ENCODE results near the gene GRIK1.

The GRIK1 gene

DNA sequence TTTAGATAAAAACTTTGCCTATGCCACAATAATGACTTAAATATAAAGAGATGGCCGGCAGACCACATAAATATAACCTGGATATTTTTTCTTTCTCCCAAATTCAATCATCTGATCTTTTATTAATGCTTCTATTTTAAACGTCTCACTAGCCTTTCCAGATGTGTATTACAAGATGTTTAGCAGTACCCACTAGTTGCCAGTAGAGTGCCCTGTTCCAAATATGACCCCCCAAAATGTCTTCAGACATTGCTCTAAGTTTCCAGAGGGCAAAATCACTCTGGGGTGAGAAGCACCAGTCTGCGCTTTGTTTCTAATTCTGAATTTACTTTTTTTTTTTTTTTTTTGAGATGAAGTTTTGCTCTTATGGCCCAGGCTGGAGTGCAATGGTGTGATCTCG lies 268.1 kb downstream of the GRIK1 start:
- no peak for DNase-seq (ENCODE audit: low read depth)

DNA sequence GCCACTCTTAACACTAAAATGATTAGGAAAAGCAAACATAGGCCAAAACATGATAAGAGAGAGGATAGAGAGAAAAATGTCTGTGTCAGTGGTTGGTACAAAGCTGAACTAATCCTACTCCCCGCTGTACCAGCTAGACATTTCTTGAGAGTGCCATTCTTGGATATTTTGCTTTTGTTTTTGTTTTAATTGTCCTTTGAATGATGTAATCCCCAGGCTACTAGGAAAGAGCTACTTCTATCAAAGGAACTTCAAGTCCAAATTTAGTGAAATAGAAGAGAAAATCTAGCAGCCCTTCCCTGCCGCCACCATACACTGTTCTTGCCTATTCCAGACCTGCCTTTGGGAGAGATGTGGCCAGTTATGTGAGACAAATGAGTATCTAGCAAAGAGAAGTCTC lies 269.6 kb downstream of the GRIK1 start:
- no peak for DNase-seq (ENCODE audit: low read depth)

DNA sequence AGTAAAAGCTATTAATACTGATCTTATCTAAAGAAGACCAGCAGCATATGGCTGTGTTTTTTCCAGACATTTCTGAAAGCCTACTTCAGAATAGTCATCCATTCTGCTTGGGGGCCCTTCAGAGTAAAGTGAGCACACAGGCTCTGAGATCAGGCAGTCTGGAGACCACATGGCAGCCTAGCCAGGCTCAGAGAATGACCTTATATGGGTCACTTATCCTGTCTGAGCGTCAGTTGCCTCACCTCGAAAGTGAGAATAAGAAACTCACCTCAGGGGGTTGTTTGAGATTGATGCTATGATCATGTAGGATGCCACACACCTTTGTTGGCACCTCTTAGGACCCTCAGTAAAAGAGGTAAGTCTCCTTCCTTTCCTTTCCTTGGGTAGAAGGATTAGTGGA lies 270.4 kb downstream of the GRIK1 start:
- no peak for DNase-seq (ENCODE audit: low read depth)

DNA sequence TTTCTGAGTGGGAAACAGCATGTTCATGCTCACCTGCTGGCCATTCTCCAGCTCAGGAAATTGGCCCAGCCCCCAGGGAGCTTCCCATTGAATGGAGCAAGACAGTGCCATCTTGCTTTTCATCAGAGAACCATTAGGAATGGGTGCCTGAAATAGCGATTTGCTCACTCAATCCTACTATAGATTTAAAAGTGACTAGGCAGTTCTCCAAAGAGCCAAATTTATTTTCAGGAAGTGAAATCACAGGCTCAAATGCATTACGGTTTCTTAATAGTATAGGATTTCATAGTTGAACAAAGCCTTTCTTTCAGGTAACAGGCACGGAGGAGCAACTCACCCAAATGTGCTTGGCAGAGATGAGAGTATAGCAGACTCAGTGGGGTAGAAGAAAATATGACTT lies 272.1 kb downstream of the GRIK1 start:
- no peak for DNase-seq (ENCODE audit: low read depth)

DNA sequence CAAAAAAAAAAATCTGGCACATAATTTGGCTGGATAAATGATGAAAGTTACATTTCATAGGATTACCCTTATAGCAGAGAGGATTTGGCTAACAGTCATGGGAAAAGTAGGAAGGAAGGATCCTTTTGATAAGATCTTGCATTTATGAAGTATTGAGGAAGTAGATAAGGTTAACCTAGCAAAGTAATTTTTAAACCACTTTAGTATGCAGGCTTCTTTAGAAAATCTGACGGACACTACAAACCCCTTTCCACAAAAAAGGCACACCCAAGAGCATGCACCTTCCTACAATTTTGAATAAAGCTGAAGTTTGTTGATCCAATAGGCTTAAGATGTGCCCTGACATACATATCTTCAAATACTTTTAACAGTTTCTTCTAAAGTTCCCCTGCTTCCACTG lies 275.2 kb downstream of the GRIK1 start:
- no peak for DNase-seq (ENCODE audit: low read depth)

DNA sequence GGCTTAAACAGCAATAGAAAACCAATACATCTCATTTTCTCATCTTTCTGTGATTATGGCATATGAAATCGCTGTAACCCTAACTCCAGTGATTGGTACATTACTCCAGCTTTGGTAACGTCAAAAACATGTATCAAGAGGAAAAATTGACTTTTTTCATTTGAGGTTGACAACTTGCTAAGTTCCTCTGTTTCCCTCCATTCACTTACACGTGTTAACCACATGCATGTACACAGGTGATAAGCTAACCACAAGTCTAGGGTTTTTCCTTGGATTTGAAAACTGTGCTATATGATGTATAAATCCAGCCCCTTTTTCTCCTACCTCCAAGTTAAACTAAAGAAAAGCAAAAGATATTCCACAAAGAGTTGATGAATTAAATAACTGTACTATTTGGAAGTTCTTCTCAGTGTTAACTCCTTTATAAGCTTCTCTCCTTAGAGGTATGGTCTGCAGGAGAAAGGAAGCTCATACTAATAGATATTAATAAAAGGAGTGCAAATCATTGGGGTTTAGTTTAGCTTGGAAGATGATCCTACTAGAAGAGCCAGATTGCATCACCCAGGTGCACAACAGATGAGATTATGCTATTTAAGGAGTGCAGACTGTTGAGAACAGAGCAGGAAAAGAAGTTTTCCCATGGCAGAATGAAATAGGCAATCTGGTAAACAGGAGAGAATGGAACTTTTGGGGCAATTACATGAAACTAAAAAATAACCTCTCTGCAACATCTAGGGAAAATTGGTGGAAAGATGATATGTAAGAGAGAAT lies 277.9 kb downstream of the GRIK1 start:
- DNase-seq (ENCODE audit: low read depth), result no peak

DNA sequence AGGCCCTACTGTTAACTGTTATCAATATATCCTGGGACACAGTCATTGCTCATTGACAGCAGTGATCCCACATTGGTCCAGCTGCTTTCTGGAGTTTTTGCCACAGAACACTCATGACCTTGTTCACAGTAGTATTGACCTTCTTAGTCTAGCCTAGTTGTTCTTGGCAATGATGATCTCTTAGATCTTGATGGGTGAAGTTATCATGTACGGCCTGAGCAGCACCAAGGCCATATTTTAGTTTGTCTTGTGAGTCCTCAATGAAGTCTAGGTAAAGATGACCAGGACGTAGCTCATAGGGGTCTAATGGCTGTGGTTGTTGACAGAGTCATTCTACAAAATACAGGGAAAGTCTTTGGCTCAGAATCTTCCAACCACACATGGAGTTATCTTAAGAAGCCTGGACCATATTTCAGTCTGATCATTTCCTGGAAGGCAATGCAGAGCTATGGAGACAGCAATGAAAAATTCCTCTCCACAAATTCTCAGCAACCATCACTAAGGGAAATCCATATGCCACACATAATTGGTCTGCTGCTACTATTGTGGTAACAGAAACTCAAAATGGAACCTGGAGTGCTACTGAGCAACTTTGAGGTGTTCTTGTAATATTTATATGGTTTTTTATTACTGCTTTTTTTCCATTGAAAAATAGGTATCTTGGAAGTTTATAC lies 279.6 kb downstream of the GRIK1 start:
- no peak for DNase-seq (ENCODE audit: low read depth)

DNA sequence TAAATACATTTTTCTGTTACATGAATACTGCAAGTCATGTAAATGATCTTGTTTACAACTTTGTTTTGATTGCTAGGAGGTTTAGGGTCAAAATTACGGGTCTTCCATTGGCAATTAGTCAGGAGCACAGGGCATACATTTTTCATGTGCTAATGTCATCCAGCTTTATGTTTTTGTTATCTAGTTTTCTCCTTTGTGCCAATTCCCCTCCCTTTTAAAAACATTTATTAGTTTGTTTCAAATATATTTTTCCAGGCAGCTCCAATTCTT lies 280.9 kb downstream of the GRIK1 start:
- DNase-seq (ENCODE audit: low read depth), result no peak

DNA sequence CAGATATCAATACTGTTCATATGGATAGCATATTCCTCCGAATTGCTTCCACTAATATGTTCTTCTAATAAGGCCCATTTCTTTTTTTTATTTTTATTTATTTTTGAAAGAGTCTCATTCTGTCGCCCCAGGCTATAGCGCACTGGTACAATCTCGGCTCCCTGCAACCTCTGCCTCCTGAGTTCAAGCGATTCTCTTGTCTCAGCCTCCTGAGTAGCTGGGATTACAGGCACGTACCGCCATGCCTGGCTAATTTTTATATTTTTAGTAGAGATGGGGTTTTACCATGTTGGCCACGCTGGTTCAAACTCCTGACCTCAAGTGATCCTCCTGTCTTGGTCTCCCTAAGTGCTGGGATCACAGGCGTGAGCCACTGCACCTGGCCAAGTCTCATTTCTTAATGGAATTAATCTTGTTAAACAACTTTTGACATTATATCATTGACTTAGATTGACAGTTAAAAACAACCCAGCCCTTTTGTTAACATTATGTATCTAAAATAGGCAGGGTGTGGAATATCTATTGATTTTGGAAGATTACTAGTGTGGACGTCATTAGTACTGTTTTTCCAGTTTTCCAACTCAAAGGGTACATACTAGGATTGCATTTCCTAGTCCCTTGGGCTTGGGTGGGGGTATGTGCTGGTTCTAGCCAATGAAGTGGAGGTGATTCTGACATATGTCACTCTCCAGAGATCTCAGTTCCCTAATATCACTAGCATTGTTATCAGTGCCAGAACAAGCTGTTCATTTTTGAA lies 281.4 kb downstream of the GRIK1 start:
- no peak for DNase-seq (ENCODE audit: low read depth)

DNA sequence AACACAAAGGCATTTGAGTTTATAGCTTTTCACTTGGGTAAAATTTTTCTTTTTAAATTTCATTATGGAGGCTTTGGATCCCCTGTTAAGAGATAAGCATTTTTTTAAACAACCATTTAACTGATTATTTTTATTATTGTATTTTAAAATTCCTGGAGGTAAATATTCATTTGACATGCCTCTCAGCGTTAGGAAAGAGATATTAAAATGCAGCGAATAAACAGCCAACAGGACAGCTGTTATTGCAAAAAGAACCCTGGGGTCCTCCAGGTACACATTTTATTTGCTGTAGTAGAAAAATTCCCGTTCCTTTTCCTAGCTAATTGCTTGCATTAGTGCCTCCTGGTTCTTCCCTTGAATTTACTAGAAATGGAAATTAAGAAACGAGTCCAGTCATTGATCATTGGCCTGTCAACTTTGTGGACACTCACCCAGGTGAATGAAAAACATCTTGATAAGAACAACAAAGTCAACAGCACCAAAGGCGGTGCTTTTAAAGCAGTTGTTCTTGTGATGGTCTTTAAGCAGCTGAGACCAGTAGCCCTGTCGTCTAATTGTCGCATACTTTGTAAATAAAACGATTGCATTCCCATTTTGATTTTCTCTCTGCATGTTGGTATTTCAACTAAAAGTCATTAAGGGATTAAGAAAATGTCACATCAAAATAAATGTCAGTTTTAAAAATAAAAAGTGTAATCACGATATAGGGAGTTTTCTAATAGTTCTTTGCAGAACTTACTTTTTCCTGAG lies 282.4 kb downstream of the GRIK1 start:
- DNase-seq (ENCODE audit: low read depth), result no peak

DNA sequence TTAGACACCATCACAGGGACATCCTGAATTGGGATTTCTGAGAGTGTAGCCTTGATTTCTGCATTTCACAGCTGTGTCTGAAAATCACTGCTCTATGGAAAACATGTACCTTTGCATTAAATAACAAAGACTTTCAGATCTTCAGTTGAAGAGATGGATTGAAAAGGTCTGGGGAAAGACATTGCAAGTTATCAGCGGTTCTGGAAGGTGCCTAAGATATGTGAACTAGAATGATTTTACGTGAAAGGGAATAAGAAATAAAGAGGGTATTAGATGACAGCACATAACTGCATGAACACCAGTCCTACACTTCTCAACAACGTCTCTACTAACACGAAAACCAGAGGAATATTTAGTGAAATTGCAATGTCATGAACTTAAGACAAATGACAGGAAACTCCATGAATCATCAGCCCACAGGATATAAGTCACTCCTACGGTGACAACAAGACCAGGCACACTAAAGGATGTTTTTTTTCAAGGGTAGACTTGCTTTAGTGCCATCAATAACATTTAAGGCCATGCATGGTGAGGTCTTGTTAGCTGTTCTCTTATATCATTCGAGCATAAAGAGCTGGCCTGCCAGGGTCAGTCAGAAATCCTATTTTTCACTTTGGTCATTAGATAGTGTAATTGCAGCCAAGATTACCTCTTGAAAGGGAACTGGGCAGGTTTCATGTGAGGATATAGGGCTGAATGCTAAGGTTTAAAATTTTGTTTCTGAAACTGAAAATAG lies 283.1 kb downstream of the GRIK1 start:
- DNase-seq (ENCODE audit: low read depth), result peak; percentile 81

DNA sequence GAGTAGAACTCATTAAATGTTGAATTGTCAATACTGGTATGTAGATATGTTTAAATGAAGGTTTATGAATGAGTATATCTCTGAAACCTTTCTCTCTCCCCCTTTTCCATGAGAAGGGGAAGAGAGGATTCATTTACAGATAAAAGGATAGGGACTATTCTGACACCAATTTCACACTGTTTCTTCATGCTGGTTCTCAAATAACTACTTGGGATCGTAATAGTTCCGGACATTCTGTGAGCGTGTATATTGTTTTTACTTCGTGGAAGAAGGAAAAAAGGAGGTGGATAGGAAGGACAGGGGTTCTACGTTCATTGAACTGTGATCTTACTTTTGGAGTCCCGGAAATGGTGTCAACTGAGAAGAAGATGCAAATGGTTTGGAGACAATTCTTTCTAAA lies 284.2 kb downstream of the GRIK1 start:
- DNase-seq (ENCODE audit: low read depth), result no peak

DNA sequence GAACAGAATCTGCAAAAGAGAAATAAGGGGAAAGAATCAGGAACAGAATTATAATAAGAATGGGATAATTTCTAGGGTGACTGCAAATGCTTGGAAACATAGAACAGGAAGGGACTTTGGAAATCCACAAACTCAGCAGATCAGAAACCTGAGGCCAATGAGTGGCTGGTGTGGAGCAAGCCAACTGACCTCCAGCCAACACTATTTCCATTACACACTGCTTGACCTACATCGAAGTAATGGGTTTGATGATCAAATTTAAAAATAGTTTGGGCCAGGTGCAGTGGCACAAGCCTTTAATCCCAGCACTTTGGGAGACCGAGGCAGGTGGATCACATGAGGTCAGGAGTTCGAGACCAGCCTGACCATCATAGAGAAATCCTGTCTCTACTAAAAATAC lies 284.9 kb downstream of the GRIK1 start:
- DNase-seq (ENCODE audit: low read depth), result no peak

DNA sequence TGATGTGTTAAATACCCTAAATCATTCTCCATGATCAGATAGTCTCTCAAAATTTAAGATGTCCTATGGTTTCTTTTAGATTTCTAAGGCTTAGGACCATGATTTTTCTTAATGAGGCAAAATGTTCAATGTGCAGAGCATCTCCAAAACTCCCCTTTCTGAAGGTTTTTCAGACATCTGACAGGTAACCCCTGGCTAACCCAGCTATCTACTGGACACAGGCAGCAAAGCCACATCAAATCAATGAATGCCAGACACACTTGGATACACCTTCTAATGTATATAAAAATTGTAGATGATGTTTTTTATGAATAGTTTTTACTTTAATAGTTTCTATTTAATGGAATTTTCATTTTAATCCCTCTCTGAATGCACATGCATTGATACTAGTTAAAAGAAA lies 285.6 kb downstream of the GRIK1 start:
- DNase-seq (ENCODE audit: low read depth), result no peak

DNA sequence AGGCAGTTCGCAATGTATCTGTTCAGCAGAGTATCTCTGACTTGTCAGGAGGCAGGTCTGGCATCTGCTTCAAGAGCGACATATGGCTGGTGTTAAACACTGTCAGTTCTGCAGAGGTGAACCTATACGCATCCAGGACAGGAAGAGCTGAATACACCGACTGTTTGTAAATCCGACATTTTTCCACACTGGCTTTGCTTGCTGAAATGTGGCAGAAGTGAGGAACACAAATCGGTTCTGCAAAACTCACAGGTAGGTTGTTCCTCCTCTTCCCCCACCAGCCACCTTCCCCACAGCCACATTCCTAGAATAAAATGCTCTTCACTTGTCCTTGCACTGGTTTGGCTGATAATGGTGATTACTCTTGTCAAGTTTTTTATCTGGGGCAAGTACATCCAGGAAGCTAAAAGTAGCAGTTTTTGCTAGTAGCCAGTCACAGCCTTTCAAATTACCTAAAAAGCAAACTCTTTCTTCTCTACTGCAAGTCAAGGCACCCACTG lies 289.2 kb downstream of the GRIK1 start:
- no peak for DNase-seq (ENCODE audit: low read depth)

DNA sequence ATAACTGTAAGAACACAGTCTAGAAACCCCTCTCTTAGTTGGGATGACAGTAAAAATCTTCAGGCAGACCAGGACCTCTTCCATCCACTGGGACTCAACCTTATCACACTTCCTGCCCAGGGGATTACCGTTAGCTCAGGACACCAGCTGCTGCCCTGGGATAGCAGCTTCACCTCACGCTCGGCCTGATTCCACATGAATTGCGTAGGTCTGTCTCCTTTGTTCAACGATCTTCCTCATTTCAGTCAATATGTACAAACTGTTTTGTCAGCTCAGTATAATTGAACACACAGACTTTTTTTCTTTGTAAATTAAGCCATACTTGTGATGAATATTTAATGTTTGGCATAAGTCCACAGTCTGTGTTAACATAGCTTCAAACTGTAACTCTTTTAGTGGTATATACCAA lies 290.4 kb downstream of the GRIK1 start:
- no peak for DNase-seq (ENCODE audit: low read depth)

DNA sequence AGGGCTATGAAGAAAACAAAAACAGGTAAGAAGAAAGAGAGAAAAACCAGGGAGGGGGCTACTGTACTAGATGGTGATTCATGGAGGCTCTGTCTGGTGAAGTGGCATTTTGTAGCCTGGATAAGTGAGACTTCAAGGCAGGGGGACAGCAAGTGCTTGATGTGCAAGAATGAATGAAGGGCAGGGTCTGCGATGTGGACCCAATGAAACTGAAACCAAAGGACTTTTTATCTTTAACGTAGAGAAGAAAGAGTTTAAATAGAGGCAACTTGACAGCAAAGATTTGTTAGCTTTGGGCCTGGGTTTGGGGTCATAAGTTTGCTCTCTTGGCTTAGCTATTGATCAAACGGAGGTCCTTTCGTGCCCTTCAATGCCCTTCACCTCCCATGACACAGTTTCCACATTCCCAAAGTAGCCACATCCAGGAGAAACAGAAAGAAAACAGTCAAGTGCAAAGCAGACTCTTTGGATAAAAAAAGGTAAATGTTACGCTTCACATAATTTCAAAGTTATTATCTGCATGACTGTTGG lies 291.0 kb downstream of the GRIK1 start:
- DNase-seq (ENCODE audit: low read depth), result no peak

DNA sequence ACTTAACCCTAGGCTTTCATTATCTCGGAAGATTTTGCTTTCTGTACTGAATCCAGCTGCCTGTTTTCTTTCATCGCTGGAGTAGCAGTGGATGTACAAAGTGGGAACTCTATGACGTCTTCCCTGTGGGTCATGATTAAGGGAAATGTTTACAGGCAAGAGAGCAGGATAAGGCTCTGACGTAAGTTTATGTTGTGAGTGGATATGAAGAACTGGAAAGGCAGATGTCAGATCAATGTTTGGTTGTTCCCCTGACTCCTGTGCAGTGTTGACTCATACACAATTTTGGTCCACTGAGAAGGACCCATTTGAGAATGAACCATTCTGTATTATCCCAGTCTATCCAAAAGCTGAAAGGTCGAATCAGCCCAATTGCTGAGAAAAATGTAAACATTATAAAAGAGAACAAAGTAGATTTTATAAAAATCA lies 292.4 kb downstream of the GRIK1 start:
- DNase-seq (ENCODE audit: low read depth), result no peak

DNA sequence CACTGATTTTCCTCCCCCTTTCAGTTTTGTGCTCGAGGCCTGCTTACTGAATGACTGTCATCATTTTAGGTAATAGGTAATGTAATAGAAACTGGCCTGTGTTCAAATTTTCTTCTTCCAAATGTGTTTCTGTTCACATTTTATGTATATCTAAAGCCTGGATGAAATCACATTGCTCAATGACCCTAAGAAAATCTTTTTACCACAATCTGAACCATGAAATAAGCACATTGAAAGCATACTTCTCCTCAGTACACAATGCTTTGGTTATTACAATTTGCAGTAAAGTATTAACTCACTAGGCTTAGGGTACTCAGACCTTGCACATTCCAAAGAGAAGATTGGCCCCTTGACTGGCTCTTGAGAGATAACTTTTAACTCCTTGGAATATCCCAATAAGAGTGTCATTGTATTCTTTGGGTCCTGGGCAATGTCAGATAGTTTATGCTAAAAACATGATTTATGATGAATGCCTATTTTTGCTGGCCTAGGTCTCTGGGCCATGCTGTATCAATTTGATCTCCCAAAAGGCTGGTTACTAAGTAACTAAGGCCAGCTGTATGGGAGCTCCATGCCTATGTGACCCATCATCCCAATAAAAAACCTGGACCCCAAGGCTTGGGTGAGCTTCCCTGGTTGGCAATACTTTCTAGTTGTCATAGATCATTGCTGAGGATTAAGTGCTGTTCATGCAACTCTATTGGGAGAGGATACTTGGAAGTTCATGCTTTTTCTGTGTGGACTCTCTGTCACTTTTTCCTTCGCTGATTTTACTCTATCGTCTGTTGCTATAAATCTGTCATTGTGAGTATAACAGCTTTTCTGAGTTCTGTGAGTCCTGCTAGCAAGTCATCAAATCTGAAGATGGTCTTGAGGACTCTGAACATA lies 293.9 kb downstream of the GRIK1 start:
- DNase-seq (ENCODE audit: low read depth), result no peak

DNA sequence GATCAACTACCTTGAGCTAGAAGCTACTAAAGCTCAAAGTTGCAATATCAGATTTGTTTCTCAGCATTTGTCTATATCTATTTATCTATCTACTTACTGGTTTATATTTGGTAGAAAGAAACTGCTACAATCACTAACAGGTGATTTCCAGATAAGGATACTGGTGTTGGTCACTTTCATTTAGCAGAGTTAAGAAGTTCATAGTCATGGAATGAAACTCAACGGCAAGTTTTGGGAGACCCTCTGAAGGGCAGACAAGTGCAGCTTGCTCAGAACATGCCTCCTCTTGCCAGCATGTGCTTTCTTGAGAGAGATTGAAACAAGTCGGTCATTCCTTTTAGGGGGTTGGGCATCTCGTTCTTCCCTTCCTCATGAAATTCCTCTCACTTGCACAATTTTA lies 296.5 kb downstream of the GRIK1 start:
- no peak for DNase-seq (ENCODE audit: low read depth)
